Cardiac septum (tissue), 1 donor: ENCODE results near the gene OTUD7B. TPM values are rescaled to one million over a fixed set of nuclear protein-coding genes. Genes with fewer than 3 reads are reported as not detected.

Experiments used
- DNase-seq: peaks from one replicate; pipeline ENCODE4 v3.0.0-alpha.2; 2020; ENCODE audit warnings: low spot score
- intact Hi-C: fragments of 100-400 bp; cut with DNase I; formaldehyde crosslinking; loops from one replicate; pipeline ENCODE4 v1.14.0; 2022
- total RNA-seq: library from RNA; stranded (reverse); fragmentation: NEBNext Ultra II Directional; extraction: Animal tissue kit (Norgen Biotek cat#: 25700); gene quantifications from one replicate; pipeline ENCODE4 v1.2.1, GENCODE V29; 2021
- donor health status: DM: no; HTN: no; CAD: no.

OTUD7B gene
- total RNA-seq, 1 donor from 2014 or later: 32.6 TPM

- peak; percentile 99 for DNase-seq
- intact Hi-C loops: loop anchor here (2.0 kb wide), 1 partner anchor 29 kb away; the partner anchor contains the start of gene BOLA1
Observed at GRCh38 chr1:149927563-149928400, 82.7 kb downstream of the OTUD7B start, which contains the start of gene SF3B4. SF3B4 (minus strand) TSS chr1:149927803; CDS start chr1:149927759, 44 bp downstream.

- no peak for DNase-seq
- intact Hi-C loops: loop anchor here (2.0 kb wide), 1 partner anchor 28 kb away; the partner anchor contains the start of gene BOLA1
Observed at GRCh38 chr1:149927056-149927562, 83.4 kb downstream of the OTUD7B start.

GRCh38 chr1:149926296-149926695 is 84.2 kb downstream of the OTUD7B start:
- DNase-seq: no peak
- intact Hi-C loops: loop anchor here (2.0 kb wide), 1 partner anchor 27 kb away; the partner anchor contains the start of gene BOLA1

- intact Hi-C loops: loop anchor here (2.0 kb wide), 1 partner anchor 27 kb away; the partner anchor contains the start of gene BOLA1
Observed at GRCh38 chr1:149925751-149926150, 84.8 kb downstream of the OTUD7B start.

GRCh38 chr1:149925345-149925744 is 85.2 kb downstream of the OTUD7B start:
- intact Hi-C loops: no loop called here

More at GRCh38 chr1:149925751-149926150, 84.8 kb downstream of the OTUD7B start:
- DNase-seq: no peak

GRCh38 chr1:149923626-149924025 is 86.9 kb downstream of the OTUD7B start:
- no peak for DNase-seq
- intact Hi-C loops: no loop called here

More at GRCh38 chr1:149925345-149925744, 85.2 kb downstream of the OTUD7B start:
- DNase-seq: no peak

- DNase-seq: no peak
Observed at GRCh38 chr1:149917571-149918144, 92.9 kb downstream of the OTUD7B start, which contains the start of gene SV2A. SV2A (minus strand) TSS chr1:149917844; CDS start chr1:149913840, 4,004 bp downstream.

GRCh38 chr1:149916898-149917252 is 93.7 kb downstream of the OTUD7B start:
- intact Hi-C loops: no loop called here
- no peak for DNase-seq

More at GRCh38 chr1:149917571-149918144, 92.9 kb downstream of the OTUD7B start, which contains the start of gene SV2A:
- intact Hi-C loops: no loop called here

- DNase-seq: no peak
- intact Hi-C loops: no loop called here
Observed at GRCh38 chr1:149916193-149916897, 94.2 kb downstream of the OTUD7B start.

- intact Hi-C loops: no loop called here
- no peak for DNase-seq
Observed at GRCh38 chr1:149915429-149916192, 94.9 kb downstream of the OTUD7B start.

- DNase-seq: no peak
- intact Hi-C loops: no loop called here
Observed at GRCh38 chr1:149914545-149914944, 96.0 kb downstream of the OTUD7B start.

- DNase-seq: no peak
- intact Hi-C loops: no loop called here
Observed at GRCh38 chr1:149906570-149907075, 103.9 kb downstream of the OTUD7B start.

- intact Hi-C loops: no loop called here
- DNase-seq: no peak
Observed at GRCh38 chr1:149903836-149904491, 106.6 kb downstream of the OTUD7B start.

GRCh38 chr1:149899460-149900284 is 110.9 kb downstream of the OTUD7B start, which contains the start of gene BOLA1:
BOLA1 (plus strand) TSS chr1:149899568; CDS start chr1:149900060, 492 bp downstream.
- DNase-seq: peak; percentile 96
- intact Hi-C loops: loop anchor here (2.0 to 10.0 kb wide), 2 partner anchors 27 to 155 kb away; partner anchors contain the start of gene SF3B4

- intact Hi-C loops: loop anchor here (10.0 kb wide), 1 partner anchor 158 kb away; no protein-coding TSS in a partner anchor
- no peak for DNase-seq
Observed at GRCh38 chr1:149896575-149896974, 114.0 kb downstream of the OTUD7B start.

GRCh38 chr1:149888999-149889289 is 121.6 kb downstream of the OTUD7B start:
- no peak for DNase-seq
- intact Hi-C loops: loop anchor here (1.0 kb wide), 1 partner anchor 50 kb away; no protein-coding TSS in a partner anchor
